22Rv1 (cell line): Measurements from ENCODE around the gene DENND5A.

Experiments
- H3K27ac ChIP-seq: fragments of 450-650 bp; 2 replicates; pipeline ENCODE4 v1.5.1; 2017
- ZFX ChIP-seq: fragments of 450-650 bp; IDR thresholded peaks from 2 replicates; pipeline ENCODE4 v1.6.1; 2017; ENCODE audit warnings: antibody characterized with exemption, borderline replicate concordance
- TF ChIP-seq, protein P1 (sequence below): fragments of 450-650 bp; IDR thresholded peaks from 2 replicates; pipeline ENCODE4 v1.5.1; 2017; ENCODE audit warnings: mild to moderate bottlenecking

DENND5A gene

GRCh38 chr11:9141186-9141585 is 124.0 kb downstream of the DENND5A start:
- TF ChIP-seq, protein P1, sequence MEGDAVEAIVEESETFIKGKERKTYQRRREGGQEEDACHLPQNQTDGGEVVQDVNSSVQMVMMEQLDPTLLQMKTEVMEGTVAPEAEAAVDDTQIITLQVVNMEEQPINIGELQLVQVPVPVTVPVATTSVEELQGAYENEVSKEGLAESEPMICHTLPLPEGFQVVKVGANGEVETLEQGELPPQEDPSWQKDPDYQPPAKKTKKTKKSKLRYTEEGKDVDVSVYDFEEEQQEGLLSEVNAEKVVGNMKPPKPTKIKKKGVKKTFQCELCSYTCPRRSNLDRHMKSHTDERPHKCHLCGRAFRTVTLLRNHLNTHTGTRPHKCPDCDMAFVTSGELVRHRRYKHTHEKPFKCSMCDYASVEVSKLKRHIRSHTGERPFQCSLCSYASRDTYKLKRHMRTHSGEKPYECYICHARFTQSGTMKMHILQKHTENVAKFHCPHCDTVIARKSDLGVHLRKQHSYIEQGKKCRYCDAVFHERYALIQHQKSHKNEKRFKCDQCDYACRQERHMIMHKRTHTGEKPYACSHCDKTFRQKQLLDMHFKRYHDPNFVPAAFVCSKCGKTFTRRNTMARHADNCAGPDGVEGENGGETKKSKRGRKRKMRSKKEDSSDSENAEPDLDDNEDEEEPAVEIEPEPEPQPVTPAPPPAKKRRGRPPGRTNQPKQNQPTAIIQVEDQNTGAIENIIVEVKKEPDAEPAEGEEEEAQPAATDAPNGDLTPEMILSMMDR: no peak
- TF ChIP-seq ZFX: no peak
- H3K27ac ChIP-seq: no peak overlapping the region; the same call in 1 of the 2 replicates

DNA sequence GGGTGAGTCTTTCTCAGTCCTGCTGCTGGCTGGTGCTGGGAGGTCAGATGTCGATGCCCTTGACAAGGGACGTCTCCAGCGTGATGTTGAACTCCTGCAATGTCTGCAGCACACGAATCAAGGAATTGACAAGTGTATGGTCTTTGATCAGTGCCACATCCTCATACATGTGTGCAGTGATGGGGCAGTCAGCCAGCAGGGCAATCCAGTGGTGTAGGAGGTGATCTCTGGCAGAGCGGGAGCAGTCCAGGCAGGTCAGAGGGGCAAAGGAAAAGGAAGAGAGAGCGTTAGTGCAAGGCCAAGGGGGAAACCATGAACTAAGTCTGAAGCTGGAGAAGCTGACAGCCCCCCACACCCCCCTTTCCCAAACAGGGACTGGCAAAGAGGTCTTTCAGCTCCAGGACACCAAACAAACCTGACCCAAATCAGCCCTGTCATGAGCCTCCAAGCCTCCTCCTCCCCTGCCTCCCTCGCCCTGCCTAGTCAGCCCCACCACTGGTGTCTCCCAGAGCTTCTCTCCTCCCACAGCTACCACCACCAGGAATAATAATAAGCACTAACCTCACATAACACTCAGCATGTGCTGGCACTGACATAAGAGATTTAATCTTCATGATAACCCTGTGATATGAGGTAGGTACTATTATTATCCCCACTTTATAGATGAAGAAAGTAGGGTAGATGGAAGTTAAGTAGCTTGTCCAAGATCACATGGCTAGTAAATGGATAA is 125.4 kb downstream of the DENND5A start:
- H3K27ac ChIP-seq: peak overlapping the region; percentile 89

DNA sequence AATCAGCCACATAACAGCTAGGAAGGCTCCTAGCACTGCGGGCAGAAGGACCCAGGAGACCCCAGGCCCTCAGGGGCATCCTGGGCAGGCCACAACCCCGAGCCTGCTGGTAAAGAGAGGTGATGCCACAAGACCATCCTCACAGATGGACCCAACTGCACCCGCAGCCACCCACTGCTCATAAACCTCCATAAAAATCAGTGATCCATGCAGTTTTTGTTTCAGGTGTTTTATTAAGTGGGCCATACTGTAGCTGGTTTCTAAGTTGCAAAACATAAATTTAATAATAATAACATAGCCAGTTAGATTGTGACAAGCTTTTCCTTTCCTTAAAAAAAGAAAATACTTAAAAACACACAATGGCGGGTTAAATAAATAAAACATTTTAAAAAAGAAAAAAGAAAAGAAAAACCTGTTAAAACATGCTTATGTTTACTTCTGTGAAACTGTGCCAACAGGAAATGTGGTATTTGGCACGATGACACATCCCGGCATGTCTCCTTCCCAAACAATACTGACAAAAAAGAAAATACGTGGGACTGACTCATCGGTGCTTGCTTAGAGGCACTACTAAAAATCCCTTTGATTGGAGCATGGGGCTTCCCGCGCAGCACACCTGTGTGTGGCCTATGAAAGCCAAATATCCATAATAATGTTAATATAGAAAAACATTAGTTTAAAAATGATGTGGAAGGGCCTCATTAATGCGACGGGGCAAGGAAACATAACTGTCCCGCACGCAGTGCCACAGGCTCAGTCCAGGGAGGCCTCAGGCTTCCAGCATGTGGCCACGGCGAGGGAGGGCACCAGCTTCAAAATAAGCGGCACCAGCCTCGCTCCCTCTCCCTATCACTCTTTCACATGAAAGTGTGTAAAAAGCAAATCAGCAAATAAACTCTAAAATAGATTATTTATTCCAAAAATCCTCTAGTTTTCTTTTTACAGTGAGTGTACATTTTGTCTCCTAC is 126.3 kb downstream of the DENND5A start:
- peak overlapping the region; percentile 89 for H3K27ac ChIP-seq
- TF ChIP-seq, protein P1: no peak
- TF ChIP-seq ZFX: no peak

More for the DNA sequence above, 125.4 kb downstream of the DENND5A start:
- TF ChIP-seq, protein P1: no peak
- TF ChIP-seq ZFX: no peak

GRCh38 chr11:9138133-9138453 is 127.1 kb downstream of the DENND5A start:
- TF ChIP-seq ZFX: no peak
- TF ChIP-seq, protein P1: no peak
- peak overlapping the region; percentile 89 for H3K27ac ChIP-seq

DNA sequence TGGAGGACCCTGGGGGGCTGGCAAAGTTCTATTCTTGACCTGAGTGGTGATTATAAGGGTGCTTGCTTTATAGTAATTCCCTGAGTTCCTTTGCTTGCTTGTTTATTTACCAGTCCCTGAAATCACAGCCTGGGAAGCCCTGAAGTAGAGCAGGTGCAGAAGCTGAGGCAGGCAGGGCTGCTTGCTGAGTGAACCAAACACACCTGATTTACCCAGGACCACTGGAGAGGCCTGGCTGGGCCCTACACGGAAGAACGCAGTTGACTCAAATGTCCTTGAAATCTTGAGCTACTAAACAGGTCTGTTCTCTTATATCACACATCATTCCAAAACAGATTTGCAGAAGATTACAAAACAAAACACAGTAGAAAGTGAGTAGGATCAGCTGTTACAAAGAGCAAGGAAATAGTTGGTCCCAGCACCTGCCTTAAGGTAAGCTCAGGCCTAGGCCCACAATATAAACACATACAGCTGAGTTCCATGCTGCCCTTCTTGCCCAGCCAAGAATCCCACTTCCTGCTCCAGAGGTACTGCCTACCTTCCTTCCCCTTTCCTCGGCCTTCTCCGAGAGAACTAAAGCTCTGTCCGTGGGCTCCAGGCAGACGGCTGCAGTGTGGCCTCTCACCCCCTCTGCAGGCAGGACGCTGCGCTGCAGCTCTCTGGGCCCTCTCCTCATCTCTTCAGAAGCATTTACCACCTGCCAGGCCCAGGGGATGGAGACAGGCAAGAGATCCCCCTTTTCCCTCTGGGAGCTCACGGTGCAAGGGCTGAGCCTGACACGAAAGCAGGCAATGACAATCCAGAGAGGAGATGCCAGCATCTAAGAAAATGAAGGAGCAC is 127.6 kb downstream of the DENND5A start:
- TF ChIP-seq ZFX: no peak
- TF ChIP-seq, protein P1: peak; percentile 98
- peak overlapping the region; percentile 89 for H3K27ac ChIP-seq

DNA sequence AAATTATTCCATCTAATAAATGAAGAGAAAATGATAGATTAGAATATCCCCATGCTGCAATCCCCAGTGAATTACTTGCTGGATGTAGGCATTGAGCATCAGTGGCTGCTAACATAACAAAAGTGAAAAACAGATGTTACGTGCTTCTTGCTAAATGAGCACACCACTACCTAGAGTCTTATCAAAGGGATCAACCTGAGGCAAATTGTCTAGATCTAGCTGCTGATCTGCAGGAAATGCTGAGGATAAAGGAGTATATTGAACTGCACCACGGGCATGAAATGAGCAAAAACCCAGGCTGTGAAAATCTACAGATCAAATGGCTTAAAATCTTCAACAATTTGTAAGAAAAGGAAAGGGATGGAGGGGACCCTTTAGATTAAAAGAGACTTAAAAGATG is 128.4 kb downstream of the DENND5A start:
- peak overlapping the region; percentile 89; the same call in 1 of the 2 replicates for H3K27ac ChIP-seq

More for the DNA sequence above, 128.4 kb downstream of the DENND5A start:
- no peak for TF ChIP-seq ZFX
- TF ChIP-seq, protein P1: no peak
